Mammary epithelial cell (primary cell): ENCODE measurements around the gene CD180.

Experiments used
- EZH2 ChIP-seq: IDR thresholded peaks from 2 replicates; pipeline ENCODE4 v1.6.1; 2012; ENCODE audit warnings: low read length, inconsistent platforms, borderline replicate concordance
- TF ChIP-seq, protein P1 (sequence below), 2 donors: IDR thresholded peaks in 1 of 2; conservative IDR thresholded peaks in 1 of 2; 2 replicates each; pipeline ENCODE4 v1.5.1; 2011 to 2012; ENCODE audit warnings: inconsistent platforms in 2 of 2, low read length in 2 of 2, mild to moderate bottlenecking in 2 of 2, control low read depth in 1 of 2, low read depth in 1 of 2; ENCODE audit not compliant: insufficient read depth in 1 of 2; ENCODE audit errors: extremely low read depth in 1 of 2

DNA sequence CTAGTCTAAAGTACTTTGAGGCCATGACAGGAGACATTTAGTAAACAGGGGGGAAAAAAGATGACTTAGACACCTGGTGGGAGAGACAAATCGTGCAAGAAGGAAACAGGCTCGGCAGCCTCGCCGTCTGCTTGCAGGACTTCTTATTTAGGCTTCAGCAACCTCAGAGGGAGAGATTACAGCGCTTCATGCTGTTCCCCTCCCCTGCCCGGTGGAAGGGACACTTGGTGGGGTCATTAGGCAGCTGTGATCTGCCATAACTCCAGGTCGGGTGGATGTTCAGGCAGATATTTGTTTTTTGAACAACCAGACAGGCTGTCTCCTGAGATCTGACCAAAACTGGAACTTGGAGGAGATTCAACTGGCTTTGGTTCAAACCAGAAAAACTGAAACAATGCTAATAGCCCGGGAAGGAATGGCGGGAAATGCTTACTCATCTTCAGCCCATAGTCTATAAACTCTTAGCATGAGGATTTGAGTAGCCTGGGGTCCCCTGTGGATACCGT is 38.1 kb upstream of the CD180 start:
- TF ChIP-seq, protein P1, sequence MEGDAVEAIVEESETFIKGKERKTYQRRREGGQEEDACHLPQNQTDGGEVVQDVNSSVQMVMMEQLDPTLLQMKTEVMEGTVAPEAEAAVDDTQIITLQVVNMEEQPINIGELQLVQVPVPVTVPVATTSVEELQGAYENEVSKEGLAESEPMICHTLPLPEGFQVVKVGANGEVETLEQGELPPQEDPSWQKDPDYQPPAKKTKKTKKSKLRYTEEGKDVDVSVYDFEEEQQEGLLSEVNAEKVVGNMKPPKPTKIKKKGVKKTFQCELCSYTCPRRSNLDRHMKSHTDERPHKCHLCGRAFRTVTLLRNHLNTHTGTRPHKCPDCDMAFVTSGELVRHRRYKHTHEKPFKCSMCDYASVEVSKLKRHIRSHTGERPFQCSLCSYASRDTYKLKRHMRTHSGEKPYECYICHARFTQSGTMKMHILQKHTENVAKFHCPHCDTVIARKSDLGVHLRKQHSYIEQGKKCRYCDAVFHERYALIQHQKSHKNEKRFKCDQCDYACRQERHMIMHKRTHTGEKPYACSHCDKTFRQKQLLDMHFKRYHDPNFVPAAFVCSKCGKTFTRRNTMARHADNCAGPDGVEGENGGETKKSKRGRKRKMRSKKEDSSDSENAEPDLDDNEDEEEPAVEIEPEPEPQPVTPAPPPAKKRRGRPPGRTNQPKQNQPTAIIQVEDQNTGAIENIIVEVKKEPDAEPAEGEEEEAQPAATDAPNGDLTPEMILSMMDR (conservative IDR thresholded peaks at IDR 0.05 in 1 of 2, IDR thresholded peaks at IDR 0.05 in 1 of 2; ENCODE audit: extremely low read depth in 1 of 2, insufficient read depth in 1 of 2, low read depth in 1 of 2, low read length in 2 of 2) = no peak
- no peak for TF ChIP-seq EZH2
